ENCODE results near the gene SLC5A2. TPM values are rescaled to one million over a fixed set of nuclear protein-coding genes. Genes with fewer than 3 reads are reported as not detected.
A peak's percentile ranks its signal among the peaks of the same experiment; 100 is the strongest.
"Not testable (repeated sequence)": the region's sequence is repeated elsewhere in the genome, so short reads cannot be mapped to it uniquely, and the experiment has no call there.

The SLC5A2 gene
- total RNA-seq, 1 donor: under 0.01 TPM

DNA sequence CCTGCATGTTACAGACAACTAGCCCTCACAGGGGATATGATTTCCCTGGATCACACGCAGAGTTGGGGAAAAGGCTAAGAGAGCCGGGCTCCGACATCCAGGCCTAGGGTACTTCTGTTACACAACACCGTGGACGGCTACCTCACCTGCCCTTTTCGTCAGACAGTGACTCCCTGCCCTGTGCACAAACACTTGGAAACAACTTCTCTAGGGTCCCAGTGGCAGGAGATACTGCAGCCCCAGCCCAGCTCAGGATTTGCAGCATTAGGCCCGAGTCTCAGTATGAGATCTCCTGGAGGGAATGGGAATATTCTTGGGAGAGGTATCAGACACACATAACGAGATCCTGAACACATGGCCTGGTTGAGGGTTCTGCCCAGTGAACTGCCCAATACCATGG is 17.0 kb downstream of the SLC5A2 start:
- TF ChIP-seq, protein P1, sequence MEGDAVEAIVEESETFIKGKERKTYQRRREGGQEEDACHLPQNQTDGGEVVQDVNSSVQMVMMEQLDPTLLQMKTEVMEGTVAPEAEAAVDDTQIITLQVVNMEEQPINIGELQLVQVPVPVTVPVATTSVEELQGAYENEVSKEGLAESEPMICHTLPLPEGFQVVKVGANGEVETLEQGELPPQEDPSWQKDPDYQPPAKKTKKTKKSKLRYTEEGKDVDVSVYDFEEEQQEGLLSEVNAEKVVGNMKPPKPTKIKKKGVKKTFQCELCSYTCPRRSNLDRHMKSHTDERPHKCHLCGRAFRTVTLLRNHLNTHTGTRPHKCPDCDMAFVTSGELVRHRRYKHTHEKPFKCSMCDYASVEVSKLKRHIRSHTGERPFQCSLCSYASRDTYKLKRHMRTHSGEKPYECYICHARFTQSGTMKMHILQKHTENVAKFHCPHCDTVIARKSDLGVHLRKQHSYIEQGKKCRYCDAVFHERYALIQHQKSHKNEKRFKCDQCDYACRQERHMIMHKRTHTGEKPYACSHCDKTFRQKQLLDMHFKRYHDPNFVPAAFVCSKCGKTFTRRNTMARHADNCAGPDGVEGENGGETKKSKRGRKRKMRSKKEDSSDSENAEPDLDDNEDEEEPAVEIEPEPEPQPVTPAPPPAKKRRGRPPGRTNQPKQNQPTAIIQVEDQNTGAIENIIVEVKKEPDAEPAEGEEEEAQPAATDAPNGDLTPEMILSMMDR (IDR thresholded peaks at IDR 0.05; ENCODE audit: insufficient read depth, low read depth, low read length): no peak
- no peak for DNase-seq (ENCODE audit: low read depth)
- no peak overlapping the region for H3K4me3 ChIP-seq (ENCODE audit: low read depth, low read length)

DNA sequence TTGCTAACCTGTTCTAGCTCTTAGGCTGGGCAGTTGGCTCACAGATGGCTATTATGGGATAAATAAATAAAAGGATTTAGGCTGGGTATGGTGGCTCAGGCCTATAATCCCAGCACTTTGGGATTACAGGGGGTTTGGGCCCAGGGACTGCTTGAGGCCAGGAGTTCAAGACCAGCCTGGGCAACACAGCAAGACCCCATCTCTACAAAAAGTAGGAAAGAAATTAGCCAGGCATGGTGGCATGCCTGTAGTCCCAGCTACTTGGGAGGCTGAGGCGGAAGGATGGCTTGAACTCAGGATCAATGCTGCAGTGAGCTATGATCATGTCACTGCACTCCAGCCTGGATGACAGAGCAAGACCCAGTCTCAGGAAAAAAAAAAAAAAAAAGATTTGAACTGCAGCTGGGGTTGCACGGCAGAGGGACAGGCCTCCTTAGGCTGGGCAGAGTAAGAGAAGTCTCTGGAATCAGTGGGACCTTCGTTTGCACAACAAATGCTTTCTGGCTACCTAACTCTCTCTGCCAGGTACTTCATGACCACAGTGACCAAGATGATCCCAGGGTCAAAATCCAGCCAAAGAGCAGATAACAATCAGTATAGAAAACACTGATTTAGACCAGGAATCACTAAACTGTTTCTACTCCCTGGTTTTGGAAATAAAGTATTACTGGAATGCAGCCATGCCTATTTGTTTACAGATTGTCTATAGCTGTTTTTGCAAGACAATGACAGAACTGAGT is 18.5 kb downstream of the SLC5A2 start:
- no peak for DNase-seq (ENCODE audit: low read depth)
- TF ChIP-seq, protein P1 (IDR thresholded peaks at IDR 0.05; ENCODE audit: insufficient read depth, low read depth, low read length): no peak
- H3K4me3 ChIP-seq (ENCODE audit: low read depth, low read length): no peak overlapping the region

DNA sequence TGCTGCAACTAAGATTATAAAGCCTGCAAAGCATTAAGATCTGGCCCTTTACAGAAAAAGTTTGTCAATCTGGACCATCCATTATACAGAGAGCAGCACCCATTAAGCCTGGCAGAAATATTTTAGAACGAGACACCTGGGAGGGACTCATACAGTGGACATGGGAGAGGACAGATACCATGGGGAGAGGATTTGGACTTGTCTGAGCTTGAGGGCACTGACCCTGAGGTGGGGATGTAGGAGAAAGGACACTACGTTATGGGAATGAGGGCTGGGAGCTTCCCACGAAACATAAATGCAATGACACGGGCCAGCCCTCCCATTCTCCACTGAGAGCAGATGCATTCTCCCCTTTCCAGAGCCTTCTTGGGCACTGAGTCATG is 19.0 kb downstream of the SLC5A2 start:
- DNase-seq (ENCODE audit: low read depth): no peak
- TF ChIP-seq, protein P1 (IDR thresholded peaks at IDR 0.05; ENCODE audit: insufficient read depth, low read depth, low read length): no peak
- no peak overlapping the region for H3K4me3 ChIP-seq (ENCODE audit: low read depth, low read length)

- DNase-seq (ENCODE audit: low read depth): peak; percentile 30
- TF ChIP-seq, protein P1 (IDR thresholded peaks at IDR 0.05; ENCODE audit: insufficient read depth, low read depth, low read length): no peak
- no peak overlapping the region for H3K4me3 ChIP-seq (ENCODE audit: low read depth, low read length)
Measured at GRCh38 chr16:31502981-31503380, 20.1 kb downstream of the SLC5A2 start.

DNA sequence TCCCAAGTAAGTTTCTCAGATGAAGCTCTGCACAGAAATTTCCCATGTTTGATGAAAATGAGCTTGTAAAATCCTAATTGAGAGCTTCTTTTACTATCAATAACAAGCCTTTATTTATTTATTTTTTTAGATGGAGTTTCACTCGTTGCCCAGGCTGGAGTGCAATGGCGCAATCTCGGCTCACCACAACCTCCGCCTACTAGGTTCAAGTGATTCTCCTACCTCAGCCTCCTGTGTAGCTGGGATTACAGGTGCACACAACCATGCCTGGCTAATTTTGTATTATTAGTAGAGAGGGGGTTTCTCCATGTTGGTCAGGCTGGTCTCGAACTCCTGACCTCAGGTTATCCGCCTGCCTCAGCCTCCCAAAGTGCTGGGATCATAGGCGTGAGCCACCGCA is 20.6 kb downstream of the SLC5A2 start:
- not testable (repeated sequence) for DNase-seq (ENCODE audit: low read depth); H3K4me3 ChIP-seq (ENCODE audit: low read depth, low read length)

DNA sequence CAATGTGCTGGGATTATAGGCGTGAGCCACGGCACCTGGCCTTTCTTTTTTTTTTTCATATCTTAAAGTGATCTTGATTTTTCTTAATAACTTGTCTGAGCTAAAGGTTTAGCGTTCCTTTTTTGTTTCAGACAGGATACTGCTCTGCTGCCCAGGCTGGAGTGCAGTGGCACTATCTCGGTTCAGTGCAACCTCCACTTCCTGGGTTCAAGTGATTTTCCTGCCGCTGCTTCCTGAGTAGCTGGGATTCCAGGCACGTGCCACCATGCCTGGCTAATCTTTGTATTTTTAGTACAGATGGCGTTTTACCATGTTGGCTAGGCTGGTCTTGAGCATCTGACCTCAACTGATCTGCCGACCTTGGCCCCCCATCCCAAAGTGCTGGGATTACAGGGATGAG is 21.2 kb downstream of the SLC5A2 start:
- no peak for DNase-seq (ENCODE audit: low read depth)
- TF ChIP-seq, protein P1 (IDR thresholded peaks at IDR 0.05; ENCODE audit: insufficient read depth, low read depth, low read length): no peak
- no peak overlapping the region for H3K4me3 ChIP-seq (ENCODE audit: low read depth, low read length)

- TF ChIP-seq, protein P1 (IDR thresholded peaks at IDR 0.05; ENCODE audit: insufficient read depth, low read depth, low read length): no peak
- H3K4me3 ChIP-seq (ENCODE audit: low read depth, low read length): no peak overlapping the region
- no peak for DNase-seq (ENCODE audit: low read depth)
Measured at GRCh38 chr16:31505483-31505882, 22.6 kb downstream of the SLC5A2 start.

Data from fibroblast of villous mesenchyme (primary cell).